Osteoblast (primary cell): ENCODE measurements around the gene GSTM3. TPM values are rescaled to one million over a fixed set of nuclear protein-coding genes. Genes with fewer than 3 reads are reported as not detected.
A peak's percentile ranks its signal among the peaks of the same experiment; 100 is the strongest.
"Not testable (repeated sequence)": the region's sequence is repeated elsewhere in the genome, so short reads cannot be mapped to it uniquely, and the experiment has no call there.

Source experiments
- DNase-seq: peaks from one replicate; pipeline ENCODE4 v3.0.0; 2011; ENCODE audit warnings: low spot score, mixed read lengths; ENCODE audit not compliant: insufficient read length; ENCODE audit errors: missing footprints
- H2AFZ ChIP-seq: 2 replicates; pipeline ENCODE4 v1.6.0; 2011; ENCODE audit warnings: mild to moderate bottlenecking, low read length
- H3K27ac ChIP-seq: 2 replicates; pipeline ENCODE4 v1.5.1; 2011; ENCODE audit warnings: mild to moderate bottlenecking, low read depth, low read length, moderate library complexity
- H3K27me3 ChIP-seq: 2 replicates; pipeline ENCODE4 v1.6.0; 2012; ENCODE audit warnings: mild to moderate bottlenecking, control low read depth, inconsistent platforms, low read length, moderate library complexity; ENCODE audit not compliant: insufficient read depth
- H3K36me3 ChIP-seq: 2 replicates; pipeline ENCODE4 v1.5.1; 2011; ENCODE audit warnings: mild to moderate bottlenecking, low read length, control low read depth, moderate library complexity; ENCODE audit not compliant: insufficient read depth
- H3K4me1 ChIP-seq: 2 replicates; pipeline ENCODE4 v1.5.1; 2011; ENCODE audit warnings: mild to moderate bottlenecking, low read length, control low read depth, moderate library complexity; ENCODE audit not compliant: insufficient read depth
- H3K4me2 ChIP-seq: 2 replicates; pipeline ENCODE4 v1.6.0; 2011; ENCODE audit warnings: mild to moderate bottlenecking, low read length; ENCODE audit not compliant: insufficient read depth
- H3K4me3 ChIP-seq: fragments of 200-600 bp; sonication (generic); 3 replicates; pipeline ENCODE4 v1.5.1; 2012; ENCODE audit warnings: mild to moderate bottlenecking, low read length, inconsistent platforms; ENCODE audit not compliant: insufficient read depth
- H3K79me2 ChIP-seq: 2 replicates; pipeline ENCODE4 v1.6.0; 2012; ENCODE audit warnings: mild to moderate bottlenecking, low read length, control low read depth, inconsistent platforms; ENCODE audit not compliant: insufficient read depth
- H3K9me3 ChIP-seq: 2 replicates; pipeline ENCODE4 v1.5.1; 2011; ENCODE audit warnings: low read depth, low read length, control low read depth
- H4K20me1 ChIP-seq: 2 replicates; pipeline ENCODE4 v1.6.0; 2012; ENCODE audit warnings: mild to moderate bottlenecking, low read length, control low read depth; ENCODE audit not compliant: insufficient read depth
- total RNA-seq: library from RNA; depleted of rRNA; stranded (reverse); fragments of >200 nt; gene quantifications from 2 replicates; pipeline ENCODE4 v1.2.3, GENCODE V29; 2012
- TF ChIP-seq, protein P1 (sequence below): IDR thresholded peaks from 2 replicates; pipeline ENCODE4 v1.5.1; 2011; ENCODE audit warnings: mild to moderate bottlenecking, low read depth, low read length, moderate library complexity; ENCODE audit errors: extremely low read depth

Gene GSTM3
- total RNA-seq, 1 donor, result 49.9 TPM

DNA sequence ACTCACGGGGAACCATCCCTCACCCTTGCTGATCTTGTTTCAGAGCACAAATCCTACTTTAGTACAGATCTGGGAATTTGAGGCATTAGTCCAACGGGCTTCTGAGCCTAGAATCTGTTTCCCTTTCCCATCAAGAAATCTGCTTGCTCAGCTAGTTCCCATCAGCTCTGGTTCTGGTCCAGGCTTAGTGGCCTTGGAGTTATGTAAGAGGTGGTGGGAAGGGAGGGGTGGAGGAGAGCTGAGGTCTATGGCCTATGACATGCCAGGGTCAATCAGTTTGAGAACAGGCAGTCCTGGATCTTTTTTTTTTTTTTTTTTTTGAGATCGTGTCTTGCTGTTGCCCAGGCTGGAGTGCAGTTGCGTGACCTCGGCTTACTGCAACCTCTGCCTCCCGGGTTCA lies 49.1 kb downstream of the GSTM3 start:
- Histone ChIP-seq H3K4me1 (no peaks in the 10 kb centered on the region), H3K27ac (no peak overlapping the region), H3K9me3 (no peaks in the 10 kb centered on the region), H3K4me3 (no peak overlapping the region), H3K4me2 (no peak overlapping the region), H3K79me2 (no peaks in the 10 kb centered on the region), H3K27me3 (no peaks in the 10 kb centered on the region), H4K20me1 (no peaks in the 10 kb centered on the region), H3K36me3 (no peaks in the 10 kb centered on the region), H2AFZ (no peak overlapping the region)
- DNase-seq, result no peak
- TF ChIP-seq, protein P1, sequence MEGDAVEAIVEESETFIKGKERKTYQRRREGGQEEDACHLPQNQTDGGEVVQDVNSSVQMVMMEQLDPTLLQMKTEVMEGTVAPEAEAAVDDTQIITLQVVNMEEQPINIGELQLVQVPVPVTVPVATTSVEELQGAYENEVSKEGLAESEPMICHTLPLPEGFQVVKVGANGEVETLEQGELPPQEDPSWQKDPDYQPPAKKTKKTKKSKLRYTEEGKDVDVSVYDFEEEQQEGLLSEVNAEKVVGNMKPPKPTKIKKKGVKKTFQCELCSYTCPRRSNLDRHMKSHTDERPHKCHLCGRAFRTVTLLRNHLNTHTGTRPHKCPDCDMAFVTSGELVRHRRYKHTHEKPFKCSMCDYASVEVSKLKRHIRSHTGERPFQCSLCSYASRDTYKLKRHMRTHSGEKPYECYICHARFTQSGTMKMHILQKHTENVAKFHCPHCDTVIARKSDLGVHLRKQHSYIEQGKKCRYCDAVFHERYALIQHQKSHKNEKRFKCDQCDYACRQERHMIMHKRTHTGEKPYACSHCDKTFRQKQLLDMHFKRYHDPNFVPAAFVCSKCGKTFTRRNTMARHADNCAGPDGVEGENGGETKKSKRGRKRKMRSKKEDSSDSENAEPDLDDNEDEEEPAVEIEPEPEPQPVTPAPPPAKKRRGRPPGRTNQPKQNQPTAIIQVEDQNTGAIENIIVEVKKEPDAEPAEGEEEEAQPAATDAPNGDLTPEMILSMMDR, result no peak

DNA sequence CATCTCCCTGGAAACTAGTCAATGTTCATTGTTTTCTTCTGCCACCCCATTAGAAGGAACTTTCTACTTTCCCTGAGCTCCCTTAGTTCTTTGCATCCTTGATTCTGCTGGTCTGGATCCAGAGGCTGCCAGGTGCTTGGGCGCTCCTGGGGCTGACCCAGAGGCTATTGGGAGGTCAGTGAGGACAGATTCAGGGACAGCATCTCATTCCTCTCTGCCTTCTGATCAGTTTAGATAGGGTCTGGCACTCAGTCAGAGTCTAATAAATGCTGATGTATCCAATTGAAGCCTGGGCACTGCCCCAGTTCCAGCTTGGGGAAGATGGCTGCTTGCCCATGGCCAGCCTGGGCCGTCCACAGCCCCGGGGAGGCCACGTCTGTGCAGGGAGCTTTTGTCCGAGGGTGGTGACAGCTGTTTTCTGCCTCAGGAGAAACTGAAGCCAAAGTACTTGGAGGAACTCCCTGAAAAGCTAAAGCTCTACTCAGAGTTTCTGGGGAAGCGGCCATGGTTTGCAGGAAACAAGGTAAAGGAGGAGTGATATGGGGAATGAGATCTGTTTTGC lies 50.9 kb downstream of the GSTM3 start:
- no peak overlapping the region for H3K4me3 ChIP-seq
- no peak overlapping the region for H3K4me2 ChIP-seq
- H3K9me3 ChIP-seq, result no peaks in the 10 kb centered on the region
- no peaks in the 10 kb centered on the region for H3K4me1 ChIP-seq
- TF ChIP-seq, protein P1, result no peak
- H3K27me3 ChIP-seq, result no peaks in the 10 kb centered on the region
- H3K36me3 ChIP-seq, result no peaks in the 10 kb centered on the region
- H3K79me2 ChIP-seq, result no peaks in the 10 kb centered on the region
- H4K20me1 ChIP-seq, result no peaks in the 10 kb centered on the region
- DNase-seq, result no peak
- H2AFZ ChIP-seq, result no peak overlapping the region
- no peak overlapping the region for H3K27ac ChIP-seq

DNA sequence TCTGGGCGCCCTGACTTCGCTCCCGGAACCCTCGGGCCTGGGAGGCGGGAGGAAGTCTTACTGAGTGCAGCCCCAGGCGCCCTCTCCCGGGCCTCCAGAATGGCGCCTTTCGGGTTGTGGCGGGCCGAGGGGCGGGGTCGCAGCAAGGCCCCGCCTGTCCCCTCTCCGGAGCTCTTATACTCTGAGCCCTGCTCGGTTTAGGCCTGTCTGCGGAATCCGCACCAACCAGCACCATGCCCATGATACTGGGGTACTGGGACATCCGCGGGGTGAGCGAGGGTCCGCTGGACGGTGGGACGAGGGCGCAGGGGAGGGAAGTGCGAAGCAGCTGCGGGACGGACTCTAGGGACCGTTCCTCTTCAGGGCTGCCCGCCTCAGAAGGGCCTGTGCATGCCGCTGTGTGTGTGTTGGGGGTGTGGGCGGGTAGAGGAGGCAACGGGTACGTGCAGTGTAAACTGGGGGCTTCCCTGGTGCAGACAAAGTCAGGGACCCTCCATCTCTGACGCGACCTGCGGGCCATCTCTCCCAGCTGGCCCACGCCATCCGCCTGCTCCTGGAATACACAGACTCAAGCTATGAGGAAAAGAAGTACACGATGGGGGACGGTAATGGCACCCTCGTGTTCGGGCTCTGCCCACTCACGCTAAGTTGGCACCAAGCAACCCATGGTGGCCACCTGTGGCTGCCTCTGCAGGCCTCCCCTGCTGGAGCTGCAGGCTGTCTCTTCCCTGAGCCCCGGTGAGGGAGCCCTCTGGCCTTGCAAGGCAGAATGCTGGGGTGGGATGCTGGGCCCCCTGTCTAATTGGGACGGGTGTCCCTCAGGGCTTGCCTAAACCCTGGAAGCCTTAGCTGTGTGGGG lies 53.0 kb downstream of the GSTM3 start, which contains the start of gene GSTM1:
TSS of gene GSTM1 (plus strand) at position 177 of the 859 bp plus-strand sequence. CDS start at position 234, 57 bp downstream.
- Histone ChIP-seq H2AFZ (peak within 1 kb of the TSS; percentile 59), H3K79me2 (no peaks in the 10 kb centered on the region), H3K36me3 (no peaks in the 10 kb centered on the region), H3K4me2 (peak within 1 kb of the TSS; percentile 76), H3K27me3 (no peaks in the 10 kb centered on the region), H4K20me1 (no peaks in the 10 kb centered on the region), H3K4me1 (no peaks in the 10 kb centered on the region), H3K4me3 (peak within 1 kb of the TSS; percentile 61), H3K27ac (peak within 1 kb of the TSS; percentile 33), H3K9me3 (no peaks in the 10 kb centered on the region)
- TF ChIP-seq, protein P1, result peak; percentile 18
- no peak for DNase-seq

DNA sequence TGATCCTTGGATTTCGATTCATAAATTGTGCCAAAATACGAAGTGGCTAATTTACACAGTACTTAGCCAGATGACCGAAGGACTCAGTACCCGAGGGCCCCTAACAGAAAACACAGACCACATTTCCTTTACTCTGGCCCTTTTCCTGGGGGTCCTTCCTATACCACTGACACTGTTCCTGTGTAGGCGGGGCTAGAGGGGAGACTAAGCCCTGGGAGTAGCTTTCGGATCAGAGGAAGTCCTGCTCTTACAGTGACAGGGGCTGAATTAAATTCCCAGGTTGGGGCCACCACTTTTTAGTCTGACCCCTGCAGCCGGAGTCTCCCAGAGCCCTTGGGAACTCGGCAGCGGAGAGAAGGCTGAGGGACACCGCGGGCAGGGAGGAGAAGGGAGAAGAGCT lies 53.7 kb downstream of the GSTM3 start:
- DNase-seq, H3K36me3 ChIP-seq, H3K27ac ChIP-seq, H3K4me1 ChIP-seq, H3K79me2 ChIP-seq, H3K27me3 ChIP-seq, H3K9me3 ChIP-seq, H4K20me1 ChIP-seq: not testable (repeated sequence)
- Histone ChIP-seq H3K4me2 (peak overlapping the region; percentile 76), H2AFZ (peak overlapping the region; percentile 59), H3K4me3 (peak overlapping the region; percentile 61)

DNA sequence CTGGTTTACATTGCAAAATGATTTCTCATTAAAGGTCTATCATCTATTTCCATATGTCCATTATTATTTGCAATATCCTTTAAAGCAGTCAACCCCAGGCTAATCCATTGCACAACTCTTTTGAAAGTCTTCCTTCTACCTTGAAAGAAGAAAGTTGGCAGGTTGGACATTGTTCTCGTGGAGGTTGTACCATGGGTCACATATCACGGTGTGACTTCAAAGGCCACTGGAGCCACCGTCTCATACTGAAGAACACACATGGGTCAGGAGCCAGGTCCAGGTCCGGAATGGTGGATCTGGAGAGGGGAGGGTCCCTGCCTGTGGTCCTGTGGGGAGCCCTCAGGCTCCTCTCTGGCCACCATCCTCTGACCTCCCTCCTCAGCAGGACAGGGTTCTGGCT lies 54.9 kb downstream of the GSTM3 start:
- not testable (repeated sequence) for H3K79me2 ChIP-seq, H3K27me3 ChIP-seq, DNase-seq, H4K20me1 ChIP-seq, H3K4me2 ChIP-seq, H3K27ac ChIP-seq, H3K9me3 ChIP-seq, H3K4me1 ChIP-seq, H3K4me3 ChIP-seq, H2AFZ ChIP-seq, H3K36me3 ChIP-seq

DNA sequence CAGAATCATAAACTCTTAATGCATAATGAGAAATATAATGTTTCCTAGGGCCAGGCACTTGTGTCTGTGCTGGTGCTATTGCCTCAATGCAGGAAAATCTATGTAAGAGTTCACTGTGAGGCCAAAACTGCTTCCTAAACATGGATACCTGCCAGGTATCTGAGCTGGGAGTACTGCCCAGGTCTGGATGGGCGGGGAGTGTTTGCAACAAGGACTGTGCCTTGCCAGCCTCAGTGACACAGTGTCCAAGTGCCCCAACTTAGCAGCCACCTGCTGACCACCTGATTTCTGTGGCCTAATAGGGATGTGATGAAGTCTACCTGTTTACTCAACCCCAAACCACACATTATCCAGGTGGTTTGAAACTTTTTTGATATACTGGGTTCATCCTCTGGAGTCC lies 55.4 kb downstream of the GSTM3 start:
- H3K36me3 ChIP-seq, H3K4me1 ChIP-seq, DNase-seq: not testable (repeated sequence)

More for the DNA sequence above, 55.4 kb downstream of the GSTM3 start:
- not testable (repeated sequence) for H3K79me2 ChIP-seq, H2AFZ ChIP-seq, H3K27me3 ChIP-seq, H3K9me3 ChIP-seq, H3K27ac ChIP-seq, H3K4me2 ChIP-seq, H4K20me1 ChIP-seq, H3K4me3 ChIP-seq
